ENCODE data around the gene LTBP1.
"Not testable (repeated sequence)": the region's sequence is repeated elsewhere in the genome, so short reads cannot be mapped to it uniquely, and the experiment has no call there.

LTBP1 gene

GRCh38 chr2:33437297-33437696 is 490.5 kb downstream of the LTBP1 start:
- DNase-seq: no peak

- DNase-seq: no peak
These were observed 491.1 kb downstream of the LTBP1 start for GRCh38 chr2:33437815-33438214.

GRCh38 chr2:33441235-33441810 is 494.6 kb downstream of the LTBP1 start:
- DNase-seq: no peak

GRCh38 chr2:33442052-33442451 is 495.3 kb downstream of the LTBP1 start:
- not testable (repeated sequence) for DNase-seq

GRCh38 chr2:33442528-33443079 is 495.9 kb downstream of the LTBP1 start:
- no peak for DNase-seq

- DNase-seq: no peak
These were observed 496.6 kb downstream of the LTBP1 start for GRCh38 chr2:33443274-33443829.

- no peak for DNase-seq
These were observed 498.2 kb downstream of the LTBP1 start for GRCh38 chr2:33444967-33445366.

- no peak for DNase-seq
These were observed 501.6 kb downstream of the LTBP1 start for GRCh38 chr2:33448220-33448899.

Measured in NCI-H774 (cell line).